ENCODE results near the gene NSF. TPM values are rescaled to one million over a fixed set of nuclear protein-coding genes. Genes with fewer than 3 reads are reported as not detected.

The NSF gene
- total RNA-seq, 1 donor from 2014 or later, result 13.0 TPM

DNA sequence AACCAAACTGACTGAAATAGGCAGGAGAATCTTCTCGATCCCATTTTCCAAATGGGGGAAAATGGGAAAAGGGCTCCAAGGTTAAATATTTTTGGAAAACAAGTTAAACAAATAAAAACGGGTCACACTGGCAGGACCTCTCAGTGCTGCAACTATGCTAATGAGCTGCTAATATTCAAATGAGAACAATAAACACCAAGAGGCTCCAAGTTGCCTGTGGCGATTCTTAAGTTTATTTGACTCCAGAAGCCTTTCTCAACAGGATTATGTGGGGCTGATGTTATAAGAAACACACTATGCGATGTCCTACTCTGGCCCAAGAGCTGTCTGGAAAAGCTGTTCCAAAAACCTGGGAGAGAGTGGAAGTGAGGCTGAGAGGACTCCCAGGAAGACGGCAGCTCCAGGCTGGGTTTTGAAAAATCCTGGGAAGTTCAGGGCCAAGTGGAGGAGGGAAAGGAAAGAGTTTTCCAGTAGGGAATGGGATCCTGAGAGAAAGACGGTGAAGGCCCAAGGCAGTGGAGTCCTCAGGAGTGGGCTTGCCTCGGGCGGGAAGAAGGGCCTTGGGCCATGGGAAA is 206.6 kb downstream of the NSF start:
- Histone ChIP-seq H3K27ac (no peak overlapping the region), H3K4me1 (no peaks in the 10 kb centered on the region), H3K4me3 (no peak overlapping the region), H3K36me3 (no peaks in the 10 kb centered on the region), H3K27me3 (no peaks in the 10 kb centered on the region), H3K9me3 (no peaks in the 10 kb centered on the region)
- intact Hi-C loops (cut with DNase I), result no loop called here
- no peak for DNase-seq (ENCODE audit: low spot score in 2 of 2)
- TF ChIP-seq, protein P1, sequence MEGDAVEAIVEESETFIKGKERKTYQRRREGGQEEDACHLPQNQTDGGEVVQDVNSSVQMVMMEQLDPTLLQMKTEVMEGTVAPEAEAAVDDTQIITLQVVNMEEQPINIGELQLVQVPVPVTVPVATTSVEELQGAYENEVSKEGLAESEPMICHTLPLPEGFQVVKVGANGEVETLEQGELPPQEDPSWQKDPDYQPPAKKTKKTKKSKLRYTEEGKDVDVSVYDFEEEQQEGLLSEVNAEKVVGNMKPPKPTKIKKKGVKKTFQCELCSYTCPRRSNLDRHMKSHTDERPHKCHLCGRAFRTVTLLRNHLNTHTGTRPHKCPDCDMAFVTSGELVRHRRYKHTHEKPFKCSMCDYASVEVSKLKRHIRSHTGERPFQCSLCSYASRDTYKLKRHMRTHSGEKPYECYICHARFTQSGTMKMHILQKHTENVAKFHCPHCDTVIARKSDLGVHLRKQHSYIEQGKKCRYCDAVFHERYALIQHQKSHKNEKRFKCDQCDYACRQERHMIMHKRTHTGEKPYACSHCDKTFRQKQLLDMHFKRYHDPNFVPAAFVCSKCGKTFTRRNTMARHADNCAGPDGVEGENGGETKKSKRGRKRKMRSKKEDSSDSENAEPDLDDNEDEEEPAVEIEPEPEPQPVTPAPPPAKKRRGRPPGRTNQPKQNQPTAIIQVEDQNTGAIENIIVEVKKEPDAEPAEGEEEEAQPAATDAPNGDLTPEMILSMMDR (IDR thresholded peaks at IDR 0.05), result no peak

DNA sequence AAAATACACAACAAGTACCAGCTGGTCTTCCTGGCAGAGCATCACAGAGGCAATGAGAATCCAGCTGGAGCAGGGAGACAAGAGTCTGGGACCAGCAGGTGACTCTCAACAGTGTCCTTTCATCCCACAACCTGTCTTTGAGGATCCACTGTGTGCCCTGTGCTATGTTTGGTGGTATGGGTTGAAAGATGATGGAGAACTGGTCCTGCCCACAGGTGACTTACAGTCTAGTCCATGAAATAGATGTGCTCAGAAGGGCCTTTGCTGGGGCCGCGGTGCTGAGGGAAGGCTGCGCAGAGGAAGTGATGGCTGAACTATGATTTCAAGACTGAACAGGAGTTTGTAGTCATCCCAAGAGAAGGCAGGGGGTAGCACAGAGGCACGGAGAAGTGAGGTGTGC is 210.1 kb downstream of the NSF start:
- no peak overlapping the region for H3K27ac ChIP-seq
- intact Hi-C loops (cut with DNase I), result no loop called here
- no peaks in the 10 kb centered on the region for H3K27me3 ChIP-seq
- H3K36me3 ChIP-seq, result no peaks in the 10 kb centered on the region
- no peak for DNase-seq (ENCODE audit: low spot score in 2 of 2)
- no peaks in the 10 kb centered on the region for H3K4me1 ChIP-seq
- H3K9me3 ChIP-seq, result no peaks in the 10 kb centered on the region
- TF ChIP-seq, protein P1 (IDR thresholded peaks at IDR 0.05), result no peak
- H3K4me3 ChIP-seq, result no peak overlapping the region

DNA sequence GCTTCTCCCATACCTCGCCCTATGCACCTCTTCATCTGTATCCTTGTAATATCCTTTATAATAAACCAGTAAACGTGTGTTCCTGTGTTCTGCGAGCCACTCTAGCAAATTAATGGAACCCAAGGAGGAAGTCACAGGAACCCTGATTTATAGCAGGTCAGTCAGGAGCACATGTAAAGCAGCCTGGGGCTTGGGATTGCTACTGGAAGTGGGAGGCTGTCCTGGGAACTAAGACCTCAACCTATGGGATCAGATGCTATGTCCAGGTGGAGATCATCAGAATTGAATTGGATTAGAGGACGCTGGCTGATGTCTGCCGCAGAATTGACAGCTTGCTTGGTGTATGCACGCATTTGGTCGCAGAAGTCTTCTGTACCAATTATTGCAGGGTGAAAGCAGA is 212.3 kb downstream of the NSF start:
- H3K4me3 ChIP-seq, result no peak overlapping the region
- H3K27me3 ChIP-seq, result no peaks in the 10 kb centered on the region
- no peaks in the 10 kb centered on the region for H3K36me3 ChIP-seq
- intact Hi-C loops (cut with DNase I), result no loop called here
- no peak for DNase-seq (ENCODE audit: low spot score in 2 of 2)
- no peaks in the 10 kb centered on the region for H3K9me3 ChIP-seq
- H3K4me1 ChIP-seq, result no peaks in the 10 kb centered on the region
- TF ChIP-seq, protein P1 (IDR thresholded peaks at IDR 0.05), result no peak
- no peak overlapping the region for H3K27ac ChIP-seq

DNA sequence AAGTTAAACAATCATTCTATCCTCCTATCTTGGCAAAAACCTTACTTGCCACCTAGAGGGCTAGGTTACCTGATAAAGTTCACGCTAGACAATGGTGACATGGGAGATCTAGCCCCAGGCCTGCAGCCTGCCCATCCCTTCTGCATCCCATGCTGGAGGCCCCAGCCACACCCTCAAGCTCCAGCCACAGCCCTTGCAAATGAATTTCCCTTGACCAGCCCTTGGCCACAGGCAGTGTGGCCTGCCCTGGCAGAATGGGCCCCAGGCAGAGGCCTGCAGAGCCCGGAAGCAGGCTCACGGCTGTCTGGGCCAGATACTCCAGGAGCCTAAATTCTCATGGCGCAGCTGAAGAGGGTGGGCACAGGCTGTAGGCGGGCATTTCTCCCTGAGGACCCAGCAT is 213.1 kb downstream of the NSF start:
- no peak overlapping the region for H3K4me3 ChIP-seq
- DNase-seq (ENCODE audit: low spot score in 2 of 2), result no peak
- H3K9me3 ChIP-seq, result no peaks in the 10 kb centered on the region
- intact Hi-C loops (cut with DNase I), result no loop called here
- TF ChIP-seq, protein P1 (IDR thresholded peaks at IDR 0.05), result no peak
- H3K27ac ChIP-seq, result no peak overlapping the region
- H3K36me3 ChIP-seq, result no peaks in the 10 kb centered on the region
- no peaks in the 10 kb centered on the region for H3K27me3 ChIP-seq
- no peaks in the 10 kb centered on the region for H3K4me1 ChIP-seq

DNA sequence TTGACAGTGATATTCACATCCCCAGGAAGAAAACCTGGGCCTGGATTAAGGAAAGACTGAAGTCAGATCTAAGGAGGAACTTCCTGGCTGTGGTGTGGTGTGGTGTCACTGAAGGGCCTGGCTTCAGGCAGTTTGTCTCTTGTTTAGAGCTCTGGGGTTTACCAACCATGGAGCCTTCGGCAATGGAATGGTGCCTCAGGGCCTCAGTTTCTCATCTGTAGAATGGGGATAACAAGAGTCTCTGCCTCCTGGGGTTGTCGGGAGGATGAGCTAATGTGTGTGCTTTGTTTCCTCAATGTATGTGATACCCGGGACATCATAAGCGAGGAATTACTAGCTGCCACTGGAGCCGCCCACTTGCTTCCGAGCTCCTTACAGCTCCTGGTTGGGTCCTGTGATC is 215.3 kb downstream of the NSF start:
- intact Hi-C loops (cut with DNase I), result no loop called here
- no peak overlapping the region for H3K27ac ChIP-seq
- H3K36me3 ChIP-seq, result no peaks in the 10 kb centered on the region
- no peaks in the 10 kb centered on the region for H3K4me1 ChIP-seq
- no peaks in the 10 kb centered on the region for H3K9me3 ChIP-seq
- H3K4me3 ChIP-seq, result no peak overlapping the region
- TF ChIP-seq, protein P1 (IDR thresholded peaks at IDR 0.05), result no peak
- DNase-seq (ENCODE audit: low spot score in 2 of 2), result no peak
- H3K27me3 ChIP-seq, result no peaks in the 10 kb centered on the region

Other genes with a start within 250 kb of the NSF start
- not detected for gene ARL17B, start 228.9 kb upstream of the NSF start, total RNA-seq
- gene LRRC37A2, start 78.2 kb upstream of the NSF start, total RNA-seq, result 7.7 TPM
- gene ARL17A, start 11.0 kb upstream of the NSF start, total RNA-seq, result 3.4 TPM
- gene WNT3, start 228.0 kb downstream of the NSF start, total RNA-seq, result not detected

Data from ascending aorta (tissue), 2 donors.